HepG2 (cell line): ENCODE results near the gene TEF. TPM values are rescaled to one million over a fixed set of nuclear protein-coding genes. Genes with fewer than 3 reads are reported as not detected.

Source experiments
- BRCA1 ChIP-seq: sonication (generic); formaldehyde crosslinking; IDR thresholded peaks from 2 replicates; pipeline ENCODE4 v1.4.0; 2020; ENCODE audit warnings: missing genetic modification reagents
- CHD2 ChIP-seq: IDR thresholded peaks from 2 replicates; pipeline ENCODE4 v1.6.1; 2011; ENCODE audit warnings: low read depth, low read length, improper control_type of control experiment
- DMAP1 ChIP-seq: IDR thresholded peaks from 2 replicates; pipeline ENCODE4 v1.6.1; 2016
- NR1H2 ChIP-seq: sonication (generic); formaldehyde crosslinking; IDR thresholded peaks from 2 replicates; pipeline ENCODE4 v1.8.1; 2022; ENCODE audit warnings: low read depth, missing genetic modification reagents, borderline replicate concordance
- POLR2A ChIP-seq, 2 experiments: IDR thresholded peaks; 2 replicates each; pipeline ENCODE4 v1.6.1; 2011; ENCODE audit warnings: low read depth in 2 of 2, low read length in 2 of 2, mild to moderate bottlenecking in 1 of 2, moderate library complexity in 1 of 2; ENCODE audit not compliant: insufficient read depth in 1 of 2
- SOX13 ChIP-seq, 3 experiments: fragments of 450-650 bp in 1 of 3; sonication (generic) in 1 of 3; formaldehyde crosslinking in 1 of 3; IDR thresholded peaks in 2 of 3; conservative IDR thresholded peaks in 1 of 3; 2 replicates each; pipeline versions ENCODE4 v1.5.0 to v1.6.1; 2016 to 2020; ENCODE audit warnings: antibody characterized with exemption in 1 of 3, mild to moderate bottlenecking in 1 of 3, missing compliant biosample characterization in 1 of 3, missing genetic modification reagents in 1 of 3, moderate library complexity in 1 of 3
- ZNF614 ChIP-seq: IDR thresholded peaks from 2 replicates; pipeline ENCODE4 v1.6.1; 2018; ENCODE audit warnings: missing biosample characterization, missing genetic modification reagents, inconsistent platforms, borderline replicate concordance
- ZNF619 ChIP-seq: sonication (generic); formaldehyde crosslinking; IDR thresholded peaks from 2 replicates; pipeline ENCODE4 v1.4.0; 2020; ENCODE audit warnings: mild to moderate bottlenecking, missing genetic modification reagents
- ZNF678 ChIP-seq: sonication (generic); formaldehyde crosslinking; IDR thresholded peaks from 2 replicates; pipeline ENCODE4 v1.4.0; 2020; ENCODE audit warnings: mild to moderate bottlenecking, missing genetic modification reagents
- ZNF792 ChIP-seq: IDR thresholded peaks from 2 replicates; pipeline ENCODE4 v1.6.1; 2016
- polyA plus RNA-seq, 8 experiments: library from polyadenylated mRNA; depleted of rRNA in 3 of 8; stranded (reverse) in 7 of 8; unstranded in 1 of 8; fragments of >200 nt; fragmentation: Illumina TruSeq in 4 of 8; extraction: Trizol in 4 of 8; gene quantifications; 2 replicates each; pipeline versions ENCODE4 v1.2.1 to v1.2.3, GENCODE V29; 2011 to 2016; ENCODE audit warnings: low read depth in 4 of 8, missing spikeins in 1 of 8, mixed read lengths in 1 of 8; ENCODE audit not compliant: insufficient read depth in 1 of 8
- total RNA-seq, 5 experiments: library from RNA; depleted of rRNA; stranded (reverse); fragments of >200 nt; fragmentation: Illumina TruSeq; extraction: Trizol; gene quantifications; 2 replicates each; pipeline ENCODE4 v1.2.3, GENCODE V29; 2016; ENCODE audit warnings: low read depth in 1 of 5
- TF ChIP-seq, protein P1 (sequence below), 2 experiments: fragments of 450-650 bp in 1 of 2; sonication (generic) in 1 of 2; formaldehyde crosslinking in 1 of 2; IDR thresholded peaks; 2 replicates each; pipeline versions ENCODE4 v1.6.1 to v1.8.0; 2016 to 2022; ENCODE audit warnings: antibody characterized with exemption in 1 of 2, mild to moderate bottlenecking in 1 of 2, missing genetic modification reagents in 1 of 2
- TF ChIP-seq, protein P2 (sequence below): IDR thresholded peaks from 2 replicates; pipeline ENCODE4 v1.6.1; 2016
- TF ChIP-seq, protein P3 (sequence below): sonication (generic); formaldehyde crosslinking; IDR thresholded peaks from 2 replicates; pipeline ENCODE4 v1.4.0; 2020; ENCODE audit warnings: missing genetic modification reagents, low read depth, mild to moderate bottlenecking, borderline replicate concordance

Gene TEF
- total and polyA plus RNA-seq, 2 of the 13 experiments (the other 11 are each of a cell fraction or from before 2014, with no cell fraction given) = 7.6 to 11.2 TPM

DNA sequence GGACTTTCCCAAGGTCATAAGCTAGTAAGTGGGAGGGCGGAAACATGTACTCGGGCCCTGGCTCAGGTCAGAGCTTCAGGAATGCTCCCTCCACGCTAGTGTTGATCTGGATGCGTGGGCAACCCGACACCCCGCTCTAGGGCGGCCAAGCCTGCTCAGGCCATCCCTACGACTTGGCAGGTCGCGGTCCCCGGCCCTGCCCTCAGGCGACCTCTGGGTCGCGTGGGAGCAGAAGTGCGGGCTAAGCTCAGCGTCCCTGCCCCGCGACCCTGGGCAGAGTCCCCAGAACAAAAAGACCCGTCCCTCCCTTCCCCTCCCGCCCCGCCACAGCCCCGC lies 781 bp upstream of the TEF start (continued):
- TF ChIP-seq, protein P1, sequence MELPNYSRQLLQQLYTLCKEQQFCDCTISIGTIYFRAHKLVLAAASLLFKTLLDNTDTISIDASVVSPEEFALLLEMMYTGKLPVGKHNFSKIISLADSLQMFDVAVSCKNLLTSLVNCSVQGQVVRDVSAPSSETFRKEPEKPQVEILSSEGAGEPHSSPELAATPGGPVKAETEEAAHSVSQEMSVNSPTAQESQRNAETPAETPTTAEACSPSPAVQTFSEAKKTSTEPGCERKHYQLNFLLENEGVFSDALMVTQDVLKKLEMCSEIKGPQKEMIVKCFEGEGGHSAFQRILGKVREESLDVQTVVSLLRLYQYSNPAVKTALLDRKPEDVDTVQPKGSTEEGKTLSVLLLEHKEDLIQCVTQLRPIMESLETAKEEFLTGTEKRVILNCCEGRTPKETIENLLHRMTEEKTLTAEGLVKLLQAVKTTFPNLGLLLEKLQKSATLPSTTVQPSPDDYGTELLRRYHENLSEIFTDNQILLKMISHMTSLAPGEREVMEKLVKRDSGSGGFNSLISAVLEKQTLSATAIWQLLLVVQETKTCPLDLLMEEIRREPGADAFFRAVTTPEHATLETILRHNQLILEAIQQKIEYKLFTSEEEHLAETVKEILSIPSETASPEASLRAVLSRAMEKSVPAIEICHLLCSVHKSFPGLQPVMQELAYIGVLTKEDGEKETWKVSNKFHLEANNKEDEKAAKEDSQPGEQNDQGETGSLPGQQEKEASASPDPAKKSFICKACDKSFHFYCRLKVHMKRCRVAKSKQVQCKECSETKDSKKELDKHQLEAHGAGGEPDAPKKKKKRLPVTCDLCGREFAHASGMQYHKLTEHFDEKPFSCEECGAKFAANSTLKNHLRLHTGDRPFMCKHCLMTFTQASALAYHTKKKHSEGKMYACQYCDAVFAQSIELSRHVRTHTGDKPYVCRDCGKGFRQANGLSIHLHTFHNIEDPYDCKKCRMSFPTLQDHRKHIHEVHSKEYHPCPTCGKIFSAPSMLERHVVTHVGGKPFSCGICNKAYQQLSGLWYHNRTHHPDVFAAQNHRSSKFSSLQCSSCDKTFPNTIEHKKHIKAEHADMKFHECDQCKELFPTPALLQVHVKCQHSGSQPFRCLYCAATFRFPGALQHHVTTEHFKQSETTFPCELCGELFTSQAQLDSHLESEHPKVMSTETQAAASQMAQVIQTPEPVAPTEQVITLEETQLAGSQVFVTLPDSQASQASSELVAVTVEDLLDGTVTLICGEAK (IDR thresholded peaks at IDR 0.05) = no peak
- TF ChIP-seq, protein P1 (CRISPR knock-in tag; IDR thresholded peaks at IDR 0.05) = peak; percentile 68
- TF ChIP-seq, protein P2, sequence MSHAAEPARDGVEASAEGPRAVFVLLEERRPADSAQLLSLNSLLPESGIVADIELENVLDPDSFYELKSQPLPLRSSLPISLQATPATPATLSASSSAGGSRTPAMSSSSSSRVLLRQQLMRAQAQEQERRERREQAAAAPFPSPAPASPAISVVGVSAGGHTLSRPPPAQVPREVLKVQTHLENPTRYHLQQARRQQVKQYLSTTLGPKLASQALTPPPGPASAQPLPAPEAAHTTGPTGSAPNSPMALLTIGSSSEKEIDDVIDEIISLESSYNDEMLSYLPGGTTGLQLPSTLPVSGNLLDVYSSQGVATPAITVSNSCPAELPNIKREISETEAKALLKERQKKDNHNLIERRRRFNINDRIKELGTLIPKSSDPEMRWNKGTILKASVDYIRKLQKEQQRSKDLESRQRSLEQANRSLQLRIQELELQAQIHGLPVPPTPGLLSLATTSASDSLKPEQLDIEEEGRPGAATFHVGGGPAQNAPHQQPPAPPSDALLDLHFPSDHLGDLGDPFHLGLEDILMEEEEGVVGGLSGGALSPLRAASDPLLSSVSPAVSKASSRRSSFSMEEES (CRISPR knock-in tag) = peak; percentile 40; the same call in 1 of the 2 replicates
- no peak for TF ChIP-seq CHD2
- TF ChIP-seq ZNF678 (CRISPR knock-in tag) = no peak
- peak; percentile 69 to 73 for TF ChIP-seq POLR2A (IDR thresholded peaks at IDR 0.05; ENCODE audit: insufficient read depth in 1 of 2, low read depth in 2 of 2, low read length in 2 of 2)
- peak; percentile 64; the same call in 1 of the 2 replicates for TF ChIP-seq ZNF614 (CRISPR knock-in tag)
- TF ChIP-seq BRCA1 (CRISPR knock-in tag) = no peak
- 0 out of 2 replicates have a peak, but pooled peaks have one; percentile 52 for TF ChIP-seq ZNF619
- peak; percentile 41; the same call in 1 of the 2 replicates for TF ChIP-seq DMAP1
- no peak for TF ChIP-seq NR1H2 (CRISPR knock-in tag)
- peak; percentile 13; the same call in 1 of the 2 replicates for TF ChIP-seq ZNF792 (CRISPR knock-in tag)
- no peak for TF ChIP-seq SOX13 (IDR thresholded peaks at IDR 0.05)
- TF ChIP-seq SOX13 (CRISPR knock-in tag; conservative IDR thresholded peaks at IDR 0.05 in 1 of 2, IDR thresholded peaks at IDR 0.05 in 1 of 2) = peak in 1 of 2 experiments; percentile 48; a peak in 1 of 4 replicates
- TF ChIP-seq, protein P3, sequence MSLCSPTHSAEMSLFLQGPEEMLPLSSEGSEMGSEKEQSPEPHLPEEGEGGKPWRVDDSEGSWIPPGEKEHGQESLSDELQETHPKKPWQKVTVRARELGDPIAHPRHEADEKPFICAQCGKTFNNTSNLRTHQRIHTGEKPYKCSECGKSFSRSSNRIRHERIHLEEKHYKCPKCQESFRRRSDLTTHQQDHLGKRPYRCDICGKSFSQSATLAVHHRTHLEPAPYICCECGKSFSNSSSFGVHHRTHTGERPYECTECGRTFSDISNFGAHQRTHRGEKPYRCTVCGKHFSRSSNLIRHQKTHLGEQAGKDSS (CRISPR knock-in tag) = peak; percentile 38; the same call in 1 of the 2 replicates
